T-helper 17 cell (primary cell): ENCODE measurements around the gene VWF. TPM values are rescaled to one million over a fixed set of nuclear protein-coding genes. Genes with fewer than 3 reads are reported as not detected.
"Not testable (repeated sequence)": the region's sequence is repeated elsewhere in the genome, so short reads cannot be mapped to it uniquely, and the experiment has no call there.

Experiments
- ATAC-seq: fragments of 150-1000 bp; cut with Tn5 transposase; 2 replicates; pipeline ENCODE4 v1.10.0; 2021; ENCODE audit warnings: mild to moderate bottlenecking, moderate library complexity
- DNase-seq, 3 donors: peaks; one replicate each; pipeline versions ENCODE4 v3.0.0 to v3.0.0-alpha.2; 2020 to 2021
- H3K9me3 ChIP-seq: one replicate; pipeline ENCODE4 v1.7.0; 2013; ENCODE audit warnings: low read length, mild to moderate bottlenecking; ENCODE audit not compliant: control insufficient read depth, poor library complexity, severe bottlenecking
- H3K27ac Mint-ChIP-seq: one replicate; pipeline ENCODE4 v1.8.0; 2022; ENCODE audit warnings: mild to moderate bottlenecking, moderate library complexity, mixed read lengths
- H3K27me3 Mint-ChIP-seq: one replicate; pipeline ENCODE4 v1.8.0; 2022; ENCODE audit warnings: mixed read lengths
- H3K36me3 Mint-ChIP-seq: one replicate; pipeline ENCODE4 v1.8.0; 2022; ENCODE audit warnings: low read depth, mixed read lengths
- H3K4me1 Mint-ChIP-seq: one replicate; pipeline ENCODE4 v1.8.0; 2022; ENCODE audit warnings: mild to moderate bottlenecking, mixed read lengths
- H3K4me3 Mint-ChIP-seq: one replicate; pipeline ENCODE4 v1.8.0; 2022; ENCODE audit warnings: mild to moderate bottlenecking, moderate library complexity, mixed read lengths
- total RNA-seq, 4 donors: library from RNA in 2 of 4; stranded (reverse) in 2 of 4; gene quantifications; one replicate each; pipeline ENCODE4 v1.2.3 and lab custom pipeline; 2022 to 2026

The VWF gene
- total RNA-seq, result 1 to 10 TPM in 1 of 2 donors, under 1 TPM in 1; 0.55 to 4.1 TPM
- total RNA-seq (lab: John Stamatoyannopoulos, UW), result 0.08 to 0.35 reads per million in 2 donors

- no peak for DNase-seq
- peaks cover 2% of the 10 kb centered on the region for H3K4me1 Mint-ChIP-seq
- H3K27ac Mint-ChIP-seq, result no peak within 1 kb of the TSS
- no peaks in the 10 kb centered on the region for H3K9me3 ChIP-seq
- peak within 1 kb of the TSS; percentile 31 for H3K4me3 Mint-ChIP-seq
- ATAC-seq, result no peak
- no peaks in the 10 kb centered on the region for H3K36me3 Mint-ChIP-seq
- H3K27me3 Mint-ChIP-seq, result peaks cover 29% of the 10 kb centered on the region
Measured at GRCh38 chr12:6124411-6125309, at the start of gene VWF. Gene VWF, minus strand, starts transcription at chr12:6124670. Its CDS starts 1,474 bp downstream, at chr12:6123196.

DNA sequence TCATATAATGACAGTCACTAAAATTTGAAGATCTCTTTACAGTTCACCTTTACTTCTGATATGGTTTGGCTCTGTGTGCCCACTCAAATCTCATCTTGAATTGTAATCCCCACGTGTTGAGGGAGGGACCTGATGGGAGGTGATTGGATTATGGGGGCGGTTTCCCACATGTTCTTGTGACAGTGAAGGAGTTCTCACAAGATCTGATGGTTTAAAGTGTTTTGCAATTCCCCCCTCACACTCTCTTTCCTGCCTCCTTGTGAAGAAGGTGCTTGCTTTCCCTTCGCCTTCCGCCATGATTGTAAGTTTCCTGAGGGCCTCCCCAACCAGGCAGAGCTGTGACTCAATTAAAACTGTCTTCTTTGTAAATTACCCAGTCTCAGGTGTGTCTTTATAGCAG lies 48.4 kb upstream of the VWF start:
- H3K27me3 Mint-ChIP-seq, result peaks cover 44% of the 10 kb centered on the region
- H3K9me3 ChIP-seq, result no peaks in the 10 kb centered on the region
- ATAC-seq, result no peak
- H3K4me1 Mint-ChIP-seq, result peaks cover 13% of the 10 kb centered on the region
- no peak overlapping the region for H3K27ac Mint-ChIP-seq
- H3K36me3 Mint-ChIP-seq, result no peaks in the 10 kb centered on the region
- H3K4me3 Mint-ChIP-seq, result no peak overlapping the region
- no peak for DNase-seq

- ATAC-seq, result no peak
- H3K27ac Mint-ChIP-seq, result no peak overlapping the region
Measured at GRCh38 chr12:6172086-6172485, 47.6 kb upstream of the VWF start.

DNA sequence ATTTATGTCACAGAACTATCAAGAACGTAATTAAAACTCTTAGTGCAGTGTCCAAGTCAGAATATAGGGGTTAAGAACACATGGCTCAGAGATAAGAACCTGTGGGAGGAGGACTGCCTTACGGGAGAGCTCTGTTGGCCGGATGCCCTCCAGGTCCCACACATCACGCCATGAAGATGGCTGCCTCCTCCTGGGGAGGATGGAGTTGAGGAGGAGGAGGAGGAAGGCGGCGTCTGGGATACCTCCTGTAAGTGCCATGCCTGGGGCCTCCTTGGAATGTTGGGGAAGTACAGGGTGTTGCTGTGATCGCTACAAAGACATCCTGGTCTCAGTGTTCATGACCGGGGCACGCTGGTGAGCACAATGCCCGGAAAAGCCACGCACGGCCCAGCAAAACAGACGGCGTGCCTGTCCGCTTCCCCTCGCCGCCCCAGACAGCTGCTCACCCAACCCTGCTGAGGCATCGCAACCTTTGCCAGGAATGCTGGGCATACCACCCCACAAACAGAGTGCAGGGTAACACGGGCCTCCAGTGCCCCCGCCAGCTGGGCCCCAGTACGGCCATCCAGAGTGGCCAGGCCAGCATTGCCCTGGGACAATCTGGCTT lies 47.0 kb upstream of the VWF start:
- Mint-ChIP-seq H3K27ac (no peak overlapping the region), H3K4me1 (peaks cover 19% of the 10 kb centered on the region), H3K4me3 (no peak overlapping the region), H3K27me3 (peaks cover 42% of the 10 kb centered on the region), H3K36me3 (no peaks in the 10 kb centered on the region)
- no peaks in the 10 kb centered on the region for H3K9me3 ChIP-seq
- DNase-seq (no peak), ATAC-seq (no peak)

More at GRCh38 chr12:6172086-6172485, 47.6 kb upstream of the VWF start:
- Mint-ChIP-seq H3K27me3 (peaks cover 39% of the 10 kb centered on the region), H3K4me1 (peaks cover 19% of the 10 kb centered on the region), H3K4me3 (no peak overlapping the region), H3K36me3 (no peaks in the 10 kb centered on the region)
- DNase-seq, result no peak
- no peaks in the 10 kb centered on the region for H3K9me3 ChIP-seq

GRCh38 chr12:6167327-6168280 lies 43.1 kb upstream of the VWF start:
- Mint-ChIP-seq H3K36me3 (no peaks in the 10 kb centered on the region), H3K27ac (no peak overlapping the region), H3K4me1 (peaks cover 19% of the 10 kb centered on the region), H3K27me3 (peaks cover 37% of the 10 kb centered on the region), H3K4me3 (peak overlapping the region; percentile 41)
- DNase-seq (no peak), ATAC-seq (peak; percentile 66)
- no peaks in the 10 kb centered on the region for H3K9me3 ChIP-seq

- peaks cover 19% of the 10 kb centered on the region for H3K4me1 Mint-ChIP-seq
- DNase-seq, result no peak
- no peaks in the 10 kb centered on the region for H3K36me3 Mint-ChIP-seq
- H3K4me3 Mint-ChIP-seq, result no peak overlapping the region
- peaks cover 33% of the 10 kb centered on the region for H3K27me3 Mint-ChIP-seq
- H3K9me3 ChIP-seq, result no peaks in the 10 kb centered on the region
- H3K27ac Mint-ChIP-seq, result peak overlapping the region; percentile 59
- no peak for ATAC-seq
Measured at GRCh38 chr12:6166808-6167207, 42.3 kb upstream of the VWF start.

- Mint-ChIP-seq H3K36me3 (no peaks in the 10 kb centered on the region), H3K4me1 (peaks cover 22% of the 10 kb centered on the region), H3K27ac (no peak overlapping the region), H3K4me3 (no peak overlapping the region), H3K27me3 (peaks cover 43% of the 10 kb centered on the region)
- no peak for DNase-seq
- ATAC-seq, result no peak
- no peaks in the 10 kb centered on the region for H3K9me3 ChIP-seq
Measured at GRCh38 chr12:6165395-6165794, 40.9 kb upstream of the VWF start.

DNA sequence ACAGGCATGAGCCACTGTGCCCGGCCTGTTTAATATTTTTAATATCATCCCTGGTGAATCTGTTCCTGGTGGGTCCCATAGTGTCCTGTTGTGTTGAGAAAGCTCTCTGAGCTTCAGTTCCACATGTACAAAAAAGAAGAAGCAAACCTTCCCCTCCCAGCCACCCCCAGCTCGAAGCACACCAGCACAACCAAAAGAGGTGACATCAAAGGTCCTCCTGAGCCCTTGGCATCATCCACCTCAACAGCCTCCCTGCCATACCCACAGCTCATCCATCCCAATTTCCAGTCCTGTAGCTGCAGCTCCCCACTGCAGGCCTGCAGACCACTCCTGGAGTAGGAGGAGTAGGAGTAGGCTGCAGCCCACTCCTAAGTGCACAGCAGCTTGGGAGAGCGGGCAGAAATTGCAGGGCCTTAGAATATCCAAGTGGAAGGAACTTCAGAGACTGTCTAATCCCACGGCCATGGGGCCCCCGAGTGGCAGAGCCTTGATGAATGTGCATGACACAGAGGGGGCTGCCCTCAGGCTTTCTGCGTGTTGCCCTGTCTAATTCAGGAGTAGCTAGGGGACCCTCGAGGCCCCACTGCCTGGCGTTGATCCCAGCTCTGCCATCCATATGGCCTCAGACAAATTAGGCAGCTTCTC lies 39.1 kb upstream of the VWF start:
- Mint-ChIP-seq H3K27me3 (peaks cover 29% of the 10 kb centered on the region), H3K4me3 (no peak overlapping the region), H3K36me3 (peaks cover 2% of the 10 kb centered on the region), H3K4me1 (peaks cover 16% of the 10 kb centered on the region), H3K27ac (no peak overlapping the region)
- DNase-seq (no peak), ATAC-seq (no peak)
- H3K9me3 ChIP-seq, result no peaks in the 10 kb centered on the region

- no peak overlapping the region for H3K27ac Mint-ChIP-seq
- no peaks in the 10 kb centered on the region for H3K9me3 ChIP-seq
- DNase-seq, result no peak
- H3K27me3 Mint-ChIP-seq, result peaks cover 17% of the 10 kb centered on the region
- peaks cover 10% of the 10 kb centered on the region for H3K4me1 Mint-ChIP-seq
- ATAC-seq, result no peak
- peaks cover 2% of the 10 kb centered on the region for H3K36me3 Mint-ChIP-seq
- H3K4me3 Mint-ChIP-seq, result no peak overlapping the region
Measured at GRCh38 chr12:6161124-6161882, 36.8 kb upstream of the VWF start.

DNA sequence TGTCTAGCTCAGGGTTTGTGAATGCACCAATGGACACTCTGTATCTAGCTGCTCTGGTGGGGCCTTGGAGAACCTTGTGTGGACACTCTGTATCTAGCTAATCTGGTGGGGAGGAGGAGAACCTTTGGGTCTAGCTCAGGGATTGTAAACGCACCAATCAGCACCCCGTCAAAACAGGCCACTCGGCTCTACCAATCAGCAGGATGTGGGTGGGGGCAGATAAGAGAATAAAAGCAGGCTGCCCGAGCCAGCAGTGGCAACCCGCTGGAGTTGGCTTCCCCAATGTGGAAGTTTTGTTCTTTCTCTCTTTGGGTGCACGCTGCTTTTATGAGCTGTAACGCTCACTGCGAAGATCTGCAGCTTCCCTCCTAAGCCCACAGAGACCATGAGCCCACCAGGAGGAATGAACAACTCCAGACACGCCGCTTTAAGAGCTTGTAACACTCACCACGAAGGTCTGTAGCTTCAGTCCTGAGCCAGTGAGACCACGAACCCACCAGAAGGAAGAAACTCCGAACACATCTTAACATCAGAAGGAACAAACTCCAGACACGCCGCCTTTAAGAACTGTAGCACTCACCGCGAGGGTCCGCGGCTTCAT lies 35.7 kb upstream of the VWF start:
- H3K27ac Mint-ChIP-seq, H3K9me3 ChIP-seq, H3K36me3 Mint-ChIP-seq, H3K4me3 Mint-ChIP-seq, ATAC-seq, H3K4me1 Mint-ChIP-seq, DNase-seq: not testable (repeated sequence)
- H3K27me3 Mint-ChIP-seq, result peaks cover 18% of the 10 kb centered on the region

DNA sequence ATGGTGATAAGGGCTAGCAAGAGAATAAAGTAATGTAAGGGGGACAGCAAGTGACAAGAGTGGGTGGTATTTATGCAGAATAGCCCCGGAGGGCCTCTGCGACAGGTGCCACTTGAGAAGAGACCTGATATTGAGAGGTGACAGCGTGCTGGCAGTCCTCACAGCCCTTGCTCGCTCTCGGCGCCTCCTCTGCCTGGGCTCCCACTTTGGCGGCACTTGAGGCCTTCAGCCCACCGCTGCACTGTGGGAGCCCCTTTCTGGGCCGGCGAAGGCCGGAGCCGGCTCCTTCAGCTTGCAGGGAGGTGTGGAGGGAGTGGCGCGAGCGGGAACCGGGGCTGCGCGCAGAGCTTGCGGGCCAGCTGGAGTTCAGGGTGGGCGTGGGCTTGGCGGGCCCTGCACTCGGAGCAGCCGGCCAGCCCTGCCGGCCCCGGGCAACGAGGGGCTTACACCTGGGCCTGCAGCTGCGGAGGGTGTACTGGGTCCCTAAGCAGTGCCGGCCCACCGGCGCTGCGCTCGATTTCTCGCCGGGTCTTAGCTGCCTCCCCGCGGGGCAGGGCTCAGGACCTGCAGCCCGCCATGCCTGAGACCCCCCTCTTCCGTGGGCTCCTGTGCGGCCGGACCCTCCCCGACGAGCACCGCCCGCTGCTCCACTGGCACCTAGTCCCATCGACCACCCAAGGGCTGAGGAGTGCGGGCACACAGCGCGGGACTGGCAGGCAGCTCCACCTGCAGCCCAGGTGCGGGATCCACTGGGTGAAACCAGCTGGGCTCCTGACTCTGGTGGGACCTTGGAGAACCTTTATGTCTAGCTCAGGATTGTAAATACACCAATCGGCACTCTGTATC lies 34.9 kb upstream of the VWF start:
- peaks cover 23% of the 10 kb centered on the region for H3K27me3 Mint-ChIP-seq
- DNase-seq, H3K4me1 Mint-ChIP-seq, ATAC-seq, H3K36me3 Mint-ChIP-seq, H3K9me3 ChIP-seq, H3K4me3 Mint-ChIP-seq, H3K27ac Mint-ChIP-seq: not testable (repeated sequence)
